HCT116 (cell line): ENCODE results near the gene FOXN3. TPM values are rescaled to one million over a fixed set of nuclear protein-coding genes. Genes with fewer than 3 reads are reported as not detected.

Experiments
- ATAC-seq: fragments of 200-7000 bp; cut with Tn5 transposase; 2 replicates; pipeline ENCODE4 v1.9.1; 2020; ENCODE audit warnings: mild to moderate bottlenecking, moderate library complexity
- BruUV-seq: library from RNA; stranded (reverse); fragments of 400-500 nt; replicated peaks from 2 replicates; lab custom pipeline; 2021; lab: Mats Ljungman, UMichigan
- CTCF ChIA-PET: fragments of 300-600 bp; sonication (Branson Sonifier 250); formaldehyde crosslinking; loops from one replicate; lab custom pipeline; 2021; ENCODE audit warnings: antibody characterized with exemption; lab: Charles Lee
- POLR2A ChIA-PET: fragments of 300-600, 350-600 bp; sonication (Branson Sonifier 250); formaldehyde crosslinking; loops from one replicate; lab custom pipeline; 2021; ENCODE audit warnings: antibody characterized with exemption; lab: Charles Lee
- RAD21 ChIA-PET, 2 experiments: fragments of 300-600 bp; sonication (Branson Sonifier 250); formaldehyde crosslinking; loops; one replicate each; lab custom pipeline; 2023; ENCODE audit warnings: low total read pairs in 2 of 2; ENCODE audit not compliant: uncharacterized antibody in 2 of 2, unreplicated experiment in 2 of 2, low non-redundant PET in 1 of 2; lab: Charles Lee
- DNase-seq: peaks from one replicate; pipeline ENCODE4 v3.0.0-alpha.2; 2010; ENCODE audit warnings: low read depth, low spot score
- H2AFZ ChIP-seq: fragments of 200-600 bp; shearing (Covaris generic), sonication (generic); 2 replicates; pipeline ENCODE4 v1.6.1; 2017; ENCODE audit warnings: low read depth, mixed run types, mixed read lengths, antibody characterized with exemption, low read length; ENCODE audit not compliant: poor library complexity, severe bottlenecking
- H3K27ac ChIP-seq: 2 replicates; pipeline ENCODE4 v1.5.1; 2012; ENCODE audit warnings: low read depth, low read length
- H3K27me3 ChIP-seq: fragments of 200-600 bp; sonication (generic); 2 replicates; pipeline ENCODE4 v1.6.1; 2016; ENCODE audit warnings: mixed run types, low read length, mixed read lengths; ENCODE audit not compliant: insufficient read depth
- H3K36me3 ChIP-seq, 2 experiments: fragments of 200-500 bp in 1 of 2; fragments of 200-600 bp in 1 of 2; sonication (Bioruptor generic) in 1 of 2; sonication (generic) in 1 of 2; 2 replicates each; pipeline versions ENCODE4 v1.5.1 to v1.6.1; 2014 to 2016; ENCODE audit warnings: low read length in 2 of 2, inconsistent platforms in 1 of 2, mixed read lengths in 1 of 2, mixed run types in 1 of 2; ENCODE audit not compliant: insufficient read depth in 2 of 2, control insufficient read depth in 1 of 2
- H3K4me1 ChIP-seq, 2 experiments: fragments of 200-600 bp in 1 of 2; sonication (generic) in 1 of 2; 2 replicates each; pipeline versions ENCODE4 v1.5.1 to v1.6.1; 2012 to 2017; ENCODE audit warnings: low read length in 2 of 2, inconsistent platforms in 1 of 2, mild to moderate bottlenecking in 1 of 2, mixed read lengths in 1 of 2, mixed run types in 1 of 2, moderate library complexity in 1 of 2; ENCODE audit not compliant: insufficient read depth in 2 of 2, control insufficient read depth in 1 of 2
- H3K4me2 ChIP-seq: fragments of 200-600 bp; sonication (generic); 2 replicates; pipeline ENCODE4 v1.6.1; 2017; ENCODE audit warnings: mixed run types, low read length, mixed read lengths
- H3K4me3 ChIP-seq, 2 experiments: fragments of 200-600 bp in 1 of 2; sonication (generic) in 1 of 2; replicated peaks in 1 of 2; 2 replicates each; pipeline ENCODE4 v1.5.1; 2011 to 2016; ENCODE audit warnings: low read length in 2 of 2, control low read depth in 1 of 2, low read depth in 1 of 2, mild to moderate bottlenecking in 1 of 2, mixed read lengths in 1 of 2, mixed run types in 1 of 2
- H3K79me2 ChIP-seq: fragments of 200-600 bp; sonication (generic); 2 replicates; pipeline ENCODE4 v1.6.1; 2017; ENCODE audit warnings: mild to moderate bottlenecking, mixed run types, low read length, moderate library complexity, mixed read lengths; ENCODE audit not compliant: insufficient read depth
- H3K9ac ChIP-seq: fragments of 200-600 bp; sonication (generic); 2 replicates; pipeline ENCODE4 v1.6.1; 2016; ENCODE audit warnings: low read length, mixed read lengths
- H3K9me2 ChIP-seq: fragments of 200-600 bp; sonication (generic), shearing (Covaris generic); 2 replicates; pipeline ENCODE4 v1.6.1; 2017; ENCODE audit warnings: mixed run types, mild to moderate bottlenecking, moderate library complexity; ENCODE audit not compliant: insufficient read depth
- H3K9me3 ChIP-seq, 2 experiments: fragments of 200-500 bp in 1 of 2; fragments of 200-600 bp in 1 of 2; sonication (Bioruptor generic) in 1 of 2; sonication (generic) in 1 of 2; 2 replicates each; pipeline ENCODE4 v1.6.1; 2014 to 2017; ENCODE audit warnings: low read length in 2 of 2, mixed read lengths in 2 of 2, inconsistent platforms in 1 of 2, low read depth in 1 of 2, mild to moderate bottlenecking in 1 of 2, mixed run types in 1 of 2, moderate library complexity in 1 of 2; ENCODE audit not compliant: control insufficient read depth in 1 of 2, insufficient read depth in 1 of 2
- H4K20me1 ChIP-seq: fragments of 200-600 bp; sonication (generic), shearing (Covaris generic); 2 replicates; pipeline ENCODE4 v1.6.1; 2017; ENCODE audit warnings: mixed run types, mild to moderate bottlenecking, moderate library complexity; ENCODE audit not compliant: insufficient read depth
- CBX3 ChIP-seq: IDR thresholded peaks from 2 replicates; pipeline ENCODE4 v1.6.1; 2012; ENCODE audit warnings: low read depth
- CEBPB ChIP-seq: IDR thresholded peaks from 2 replicates; pipeline ENCODE4 v1.6.1; 2012; ENCODE audit warnings: low read depth
- EGR1 ChIP-seq: IDR thresholded peaks from 2 replicates; pipeline ENCODE4 v1.6.1; 2012; ENCODE audit warnings: low read depth
- ELF1 ChIP-seq: IDR thresholded peaks from 2 replicates; pipeline ENCODE4 v1.6.1; 2012; ENCODE audit warnings: low read depth, borderline replicate concordance
- FOSL1 ChIP-seq: IDR thresholded peaks from 2 replicates; pipeline ENCODE4 v1.6.1; 2012; ENCODE audit warnings: low read depth
- POLR2AphosphoS5 ChIP-seq: IDR thresholded peaks from 2 replicates; pipeline ENCODE4 v1.6.1; 2011; ENCODE audit warnings: mild to moderate bottlenecking, low read depth, low read length, moderate library complexity
- SIN3A ChIP-seq: IDR thresholded peaks from 2 replicates; pipeline ENCODE4 v1.6.1; 2012; ENCODE audit warnings: low read depth
- TCF7L2 ChIP-seq: IDR thresholded peaks from 2 replicates; pipeline ENCODE4 v1.7.0; 2011; ENCODE audit warnings: borderline replicate concordance, inconsistent platforms; ENCODE audit not compliant: insufficient read depth, insufficient read length; ENCODE audit errors: extremely low read depth
- YY1 ChIP-seq: IDR thresholded peaks from 2 replicates; pipeline ENCODE4 v1.6.1; 2011; ENCODE audit warnings: low read length, low read depth, moderate library complexity, mild to moderate bottlenecking; ENCODE audit not compliant: insufficient replicate concordance; ENCODE audit errors: extremely low read depth
- intact Hi-C: fragments of 100-400 bp; cut with micrococcal nuclease; formaldehyde crosslinking; loops from 2 replicates; pipeline ENCODE4 v1.10.0; 2022
- total RNA-seq: library from RNA; stranded (reverse); gene quantifications from one replicate; pipeline ENCODE4 v1.2.1, GENCODE V29; 2021; ENCODE audit not compliant: unreplicated experiment
- TF ChIP-seq, protein P1 (sequence below): IDR thresholded peaks from 2 replicates; pipeline ENCODE4 v1.6.1; 2012
- TF ChIP-seq, protein P2 (sequence below), 3 experiments: fragments of 200-600 bp in 1 of 3; sonication (generic) in 1 of 3; IDR thresholded peaks in 2 of 3; conservative IDR thresholded peaks in 1 of 3; 2 replicates each; pipeline ENCODE4 v1.5.1; 2012 to 2017; ENCODE audit warnings: low read depth in 2 of 3, low read length in 2 of 3, antibody characterized with exemption in 1 of 3, borderline replicate concordance in 1 of 3, control low read depth in 1 of 3, mild to moderate bottlenecking in 1 of 3, mixed read lengths in 1 of 3, mixed run types in 1 of 3, moderate library complexity in 1 of 3; ENCODE audit not compliant: insufficient read depth in 1 of 3

Gene FOXN3
- total RNA-seq, 1 experiment from 2014 or later, result 20.0 TPM

DNA sequence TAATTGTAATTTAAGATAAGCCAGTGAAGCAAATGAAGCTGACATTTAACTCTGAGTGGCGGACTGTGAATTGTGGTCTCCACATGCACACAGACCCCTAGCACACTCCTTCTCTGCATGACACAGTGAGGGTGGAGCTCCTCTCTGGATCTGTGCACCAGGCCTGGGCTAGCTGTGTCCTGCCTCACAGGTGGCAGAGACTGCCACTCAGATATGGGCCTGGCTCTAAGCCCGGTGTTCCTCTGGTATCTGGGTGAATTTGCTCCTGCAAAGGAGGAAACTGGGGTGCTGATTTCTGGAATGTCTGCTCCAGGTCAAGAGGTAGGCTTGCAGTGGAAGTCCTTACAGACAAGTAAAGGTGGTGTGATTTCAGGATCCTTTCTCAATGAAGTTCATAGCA is 282.4 kb downstream of the FOXN3 start:
- ChIA-PET RAD21 (no interaction called here), CTCF (no interaction called here), POLR2A (no interaction called here)
- Histone ChIP-seq H3K9me2 (no peaks in the 10 kb centered on the region), H2AFZ (no peak overlapping the region), H3K4me3 (no peak overlapping the region), H3K27ac (no peak overlapping the region), H3K4me1 (peaks cover 18 to 28% of the 10 kb centered on the region in 2 experiments; a peak in 3 of 4 replicates), H3K27me3 (no peaks in the 10 kb centered on the region; the same call in 1 of the 2 replicates), H3K4me2 (no peak overlapping the region), H3K79me2 (no peaks in the 10 kb centered on the region), H3K9ac (no peak overlapping the region), H3K36me3 (no peaks in the 10 kb centered on the region), H3K9me3 (no peaks in the 10 kb centered on the region), H4K20me1 (no peaks in the 10 kb centered on the region)
- intact Hi-C loops, result no loop called here
- ATAC-seq, result no peak
- BruUV-seq, result no TSS peak
- TF ChIP-seq FOSL1, result no peak
- DNase-seq, result no peak

DNA sequence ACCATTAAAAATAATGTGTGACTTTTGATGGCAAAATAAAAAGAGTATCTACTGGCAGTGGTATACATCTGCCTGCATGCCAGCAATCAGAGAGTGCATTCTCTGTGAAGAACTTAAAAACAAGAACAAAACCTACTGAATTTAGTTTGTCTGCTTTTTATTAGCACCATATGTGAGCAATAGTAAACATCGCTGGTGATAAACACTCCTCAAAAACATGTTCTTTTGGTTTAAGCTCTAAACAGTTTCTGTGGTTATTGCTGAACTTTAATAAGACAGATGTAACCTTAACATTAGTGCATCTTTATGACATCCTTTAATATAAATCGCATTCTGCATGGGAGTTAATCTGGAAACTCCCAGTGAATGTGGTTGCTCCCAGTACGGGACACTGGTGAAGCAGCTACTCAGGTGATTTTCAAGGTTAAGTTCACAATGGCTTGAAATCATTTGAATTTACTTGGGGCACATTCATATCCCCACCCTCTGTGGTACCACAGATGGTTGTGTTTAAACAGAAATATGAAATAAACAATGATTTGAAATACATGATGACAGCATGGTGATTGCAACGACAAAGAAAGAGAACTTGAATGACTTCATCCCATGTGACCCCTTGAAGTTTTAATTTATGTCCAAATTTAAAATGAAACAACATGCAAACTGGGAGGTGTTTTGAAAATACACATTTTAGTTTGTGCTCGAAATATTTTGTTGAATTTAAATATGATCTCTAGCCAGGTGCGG is 285.9 kb downstream of the FOXN3 start:
- DNase-seq (no peak), ATAC-seq (no peak)
- Histone ChIP-seq H3K4me3 (no peak overlapping the region), H3K4me2 (no peak overlapping the region), H3K79me2 (no peaks in the 10 kb centered on the region), H3K36me3 (no peaks in the 10 kb centered on the region), H3K9me3 (no peaks in the 10 kb centered on the region), H3K27me3 (no peaks in the 10 kb centered on the region), H3K4me1 (no peaks in the 10 kb centered on the region), H3K27ac (no peak overlapping the region), H4K20me1 (no peaks in the 10 kb centered on the region), H3K9me2 (no peaks in the 10 kb centered on the region), H3K9ac (no peak overlapping the region), H2AFZ (no peak overlapping the region)
- no TSS peak for BruUV-seq
- ChIA-PET RAD21 (no interaction called here), POLR2A (no interaction called here), CTCF (no interaction called here)
- TF ChIP-seq CBX3, result no peak
- TF ChIP-seq, protein P1, sequence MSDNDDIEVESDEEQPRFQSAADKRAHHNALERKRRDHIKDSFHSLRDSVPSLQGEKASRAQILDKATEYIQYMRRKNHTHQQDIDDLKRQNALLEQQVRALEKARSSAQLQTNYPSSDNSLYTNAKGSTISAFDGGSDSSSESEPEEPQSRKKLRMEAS, result no peak
- no peak for TF ChIP-seq TCF7L2
- no peak for TF ChIP-seq CEBPB
- no peak for TF ChIP-seq ELF1
- TF ChIP-seq SIN3A, result no peak
- no peak for TF ChIP-seq EGR1
- TF ChIP-seq, protein P2, sequence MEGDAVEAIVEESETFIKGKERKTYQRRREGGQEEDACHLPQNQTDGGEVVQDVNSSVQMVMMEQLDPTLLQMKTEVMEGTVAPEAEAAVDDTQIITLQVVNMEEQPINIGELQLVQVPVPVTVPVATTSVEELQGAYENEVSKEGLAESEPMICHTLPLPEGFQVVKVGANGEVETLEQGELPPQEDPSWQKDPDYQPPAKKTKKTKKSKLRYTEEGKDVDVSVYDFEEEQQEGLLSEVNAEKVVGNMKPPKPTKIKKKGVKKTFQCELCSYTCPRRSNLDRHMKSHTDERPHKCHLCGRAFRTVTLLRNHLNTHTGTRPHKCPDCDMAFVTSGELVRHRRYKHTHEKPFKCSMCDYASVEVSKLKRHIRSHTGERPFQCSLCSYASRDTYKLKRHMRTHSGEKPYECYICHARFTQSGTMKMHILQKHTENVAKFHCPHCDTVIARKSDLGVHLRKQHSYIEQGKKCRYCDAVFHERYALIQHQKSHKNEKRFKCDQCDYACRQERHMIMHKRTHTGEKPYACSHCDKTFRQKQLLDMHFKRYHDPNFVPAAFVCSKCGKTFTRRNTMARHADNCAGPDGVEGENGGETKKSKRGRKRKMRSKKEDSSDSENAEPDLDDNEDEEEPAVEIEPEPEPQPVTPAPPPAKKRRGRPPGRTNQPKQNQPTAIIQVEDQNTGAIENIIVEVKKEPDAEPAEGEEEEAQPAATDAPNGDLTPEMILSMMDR (IDR thresholded peaks at IDR 0.05 in 2 of 3, conservative IDR thresholded peaks at IDR 0.05 in 1 of 3; ENCODE audit: borderline replicate concordance in 1 of 3, insufficient read depth in 1 of 3, low read depth in 2 of 3, low read length in 2 of 3), result no peak
- TF ChIP-seq POLR2AphosphoS5, result no peak
- no peak for TF ChIP-seq YY1
- intact Hi-C loops, result no loop called here
